HepG2 (cell line): ENCODE data around the gene PCCB. TPM values are rescaled to one million over a fixed set of nuclear protein-coding genes. Genes with fewer than 3 reads are reported as not detected.

ENCODE experiments used
- ATAC-seq: fragments of 200-7000 bp; cut with Tn5 transposase; 3 replicates; pipeline ENCODE4 v1.9.1; 2020; ENCODE audit warnings: mild to moderate bottlenecking, moderate library complexity
- BruUV-seq: library from RNA; stranded (reverse); fragments of 400-500 nt; replicated peaks from 2 replicates; lab custom pipeline; 2021; lab: Mats Ljungman, UMichigan
- CTCF ChIA-PET: fragments of 300-600 bp; formaldehyde crosslinking; extraction: SDS; loops from one replicate; lab custom pipeline; 2021; ENCODE audit warnings: low total read pairs, inconsistent platforms, low intra/inter-chr PET ratio; lab: Yijun Ruan, JAX
- POLR2A ChIA-PET: fragments of 350-600 bp; sonication (Branson Sonifier 250); formaldehyde crosslinking; loops from one replicate; lab custom pipeline; 2020; ENCODE audit warnings: antibody characterized with exemption, inconsistent platforms; lab: Yijun Ruan, JAX
- DNase-seq: peaks from one replicate; pipeline ENCODE4 v3.0.0-alpha.2; 2015; ENCODE audit warnings: low spot score
- FAIRE-seq: peaks from 3 replicates; lab custom pipeline; 2011; peaks lifted over from hg19 to GRCh38; lab: Jason Lieb, UNC
- H2AFZ ChIP-seq: one replicate; pipeline ENCODE4 v1.6.1; 2011; ENCODE audit warnings: low read length, inconsistent platforms
- H3K27ac ChIP-seq: fragments of 300-600 bp; 3 replicates; pipeline ENCODE4 v1.8.0; 2011; ENCODE audit warnings: mixed run types, mild to moderate bottlenecking, mixed read lengths, low read length, inconsistent platforms; ENCODE audit not compliant: insufficient read depth; ENCODE audit errors: extremely low read length
- H3K27me3 ChIP-seq, 2 experiments: fragments of 200-600 bp in 1 of 2; 2 replicates in 1 of 2; 3 replicates in 1 of 2; pipeline versions ENCODE4 v1.6.0 to v1.8.0; 2011; ENCODE audit warnings: low read length in 2 of 2, mild to moderate bottlenecking in 2 of 2, moderate library complexity in 2 of 2, inconsistent platforms in 1 of 2; ENCODE audit not compliant: insufficient read depth in 2 of 2, control insufficient read depth in 1 of 2
- H3K36me3 ChIP-seq, 2 experiments: fragments of 200-600 bp in 1 of 2; replicated peaks in 1 of 2; 2 replicates in 1 of 2; 3 replicates in 1 of 2; pipeline versions ENCODE4 v1.5.1 to v1.8.0; 2011; ENCODE audit warnings: low read length in 2 of 2, inconsistent platforms in 1 of 2; ENCODE audit not compliant: insufficient read depth in 2 of 2, control insufficient read depth in 1 of 2
- H3K4me1 ChIP-seq: 2 replicates; pipeline ENCODE4 v1.5.1; 2012; ENCODE audit warnings: low read length, inconsistent platforms; ENCODE audit not compliant: insufficient read depth
- H3K4me2 ChIP-seq: 2 replicates; pipeline ENCODE4 v1.6.0; 2011; ENCODE audit warnings: low read depth, low read length, inconsistent platforms
- H3K4me3 ChIP-seq, 3 experiments: fragments of 200-600 bp in 1 of 3; sonication (generic), shearing (Covaris generic) in 1 of 3; replicated peaks in 1 of 3; 2 replicates each; pipeline ENCODE4 v1.5.1; 2011 to 2016; ENCODE audit warnings: low read length in 3 of 3, inconsistent platforms in 2 of 3, low read depth in 2 of 3, mild to moderate bottlenecking in 2 of 3, control low read depth in 1 of 3, mixed read lengths in 1 of 3; ENCODE audit not compliant: insufficient read depth in 1 of 3
- H3K79me2 ChIP-seq: one replicate; pipeline ENCODE4 v1.6.1; 2011; ENCODE audit warnings: low read length, inconsistent platforms; ENCODE audit not compliant: insufficient read depth
- H3K9ac ChIP-seq: 2 replicates; pipeline ENCODE4 v1.6.0; 2011; ENCODE audit warnings: mild to moderate bottlenecking, low read depth, low read length, inconsistent platforms; ENCODE audit not compliant: insufficient read depth
- H3K9me3 ChIP-seq: 2 replicates; pipeline ENCODE4 v1.5.1; 2012; ENCODE audit warnings: mild to moderate bottlenecking, low read length
- H4K20me1 ChIP-seq: 2 replicates; pipeline ENCODE4 v1.6.0; 2011; ENCODE audit warnings: inconsistent platforms, mild to moderate bottlenecking, low read length, moderate library complexity; ENCODE audit not compliant: insufficient read depth
- DZIP1 ChIP-seq: sonication (generic); formaldehyde crosslinking; IDR thresholded peaks from 2 replicates; pipeline ENCODE4 v1.5.0; 2020; ENCODE audit warnings: mild to moderate bottlenecking, missing genetic modification reagents
- ELF1 ChIP-seq: sonication (generic); formaldehyde crosslinking; IDR thresholded peaks from 2 replicates; pipeline ENCODE4 v1.4.0; 2020; ENCODE audit warnings: missing genetic modification reagents
- HOXA7 ChIP-seq: sonication (generic); formaldehyde crosslinking; IDR thresholded peaks from 2 replicates; pipeline ENCODE4 v1.8.1; 2022; ENCODE audit warnings: mild to moderate bottlenecking, missing genetic modification reagents, moderate library complexity
- MAFG ChIP-seq: sonication (generic); formaldehyde crosslinking; IDR thresholded peaks from 2 replicates; pipeline ENCODE4 v1.5.1; 2020; ENCODE audit warnings: mild to moderate bottlenecking, missing genetic modification reagents
- MTF1 ChIP-seq: sonication (generic); formaldehyde crosslinking; IDR thresholded peaks from 2 replicates; pipeline ENCODE4 v1.5.0; 2020; ENCODE audit warnings: missing genetic modification reagents
- MTF2 ChIP-seq: sonication (generic); formaldehyde crosslinking; IDR thresholded peaks from 2 replicates; pipeline ENCODE4 v1.5.0; 2020; ENCODE audit warnings: missing genetic modification reagents, borderline replicate concordance
- NFATC3 ChIP-seq: sonication (generic); formaldehyde crosslinking; IDR thresholded peaks from 2 replicates; pipeline ENCODE4 v1.5.1; 2020; ENCODE audit warnings: mild to moderate bottlenecking, missing genetic modification reagents
- RARA ChIP-seq: IDR thresholded peaks from 2 replicates; pipeline ENCODE4 v1.6.1; 2016; ENCODE audit warnings: missing genetic modification reagents, missing compliant biosample characterization
- XRCC5 ChIP-seq: fragments of 200-400 bp; formaldehyde crosslinking; optimal IDR thresholded peaks from 2 replicates; pipeline ENCODE3; 2017; ENCODE audit warnings: mild to moderate bottlenecking, low read length
- ZBTB14 ChIP-seq: sonication (generic); formaldehyde crosslinking; IDR thresholded peaks from 2 replicates; pipeline ENCODE4 v1.4.0; 2020; ENCODE audit warnings: missing genetic modification reagents
- ZFP1 ChIP-seq: IDR thresholded peaks from 2 replicates; pipeline ENCODE4 v1.6.1; 2016
- ZNF160 ChIP-seq: sonication (generic); formaldehyde crosslinking; IDR thresholded peaks from 2 replicates; pipeline ENCODE4 v1.8.0; 2022; ENCODE audit warnings: mild to moderate bottlenecking, inconsistent platforms, missing genetic modification reagents
- ZNF407 ChIP-seq: sonication (generic); formaldehyde crosslinking; IDR thresholded peaks from one replicate; pipeline ENCODE4 v1.5.1; 2020; ENCODE audit warnings: mild to moderate bottlenecking, missing genetic modification reagents; ENCODE audit errors: not compliant biosample characterization
- ZNF615 ChIP-seq: sonication (generic); formaldehyde crosslinking; IDR thresholded peaks from 2 replicates; pipeline ENCODE4 v1.5.0; 2020; ENCODE audit warnings: mild to moderate bottlenecking, missing genetic modification reagents, borderline replicate concordance
- ZSCAN9 ChIP-seq: IDR thresholded peaks from 2 replicates; pipeline ENCODE4 v1.6.1; 2016; ENCODE audit warnings: borderline replicate concordance
- WGBS: methylation state at CpG from one replicate; pipeline ENCODE4 v1.1.6; 2017; ENCODE audit warnings: low lambda C conversion rate; 5-methylcytosine and 5-hydroxymethylcytosine counted together
- in situ Hi-C: cut with HindIII; loops from 2 replicates; pipeline ENCODE4 v1.10.0; 2017; ENCODE audit warnings: low pct_unique_long_range_greater_than_20kb; ENCODE audit not compliant: extremely low pct_ligation_motif_present
- intact Hi-C: fragments of 100-400 bp; cut with micrococcal nuclease; formaldehyde crosslinking; loops from one replicate; pipeline ENCODE4 v1.10.0; 2022; ENCODE audit not compliant: unreplicated experiment
- polyA plus RNA-seq, 8 experiments: library from polyadenylated mRNA; depleted of rRNA in 3 of 8; stranded (reverse) in 7 of 8; unstranded in 1 of 8; fragments of >200 nt; fragmentation: Illumina TruSeq in 4 of 8; extraction: Trizol in 4 of 8; gene quantifications; 2 replicates each; pipeline versions ENCODE4 v1.2.1 to v1.2.3, GENCODE V29; 2011 to 2016; ENCODE audit warnings: low read depth in 4 of 8, missing spikeins in 1 of 8, mixed read lengths in 1 of 8; ENCODE audit not compliant: insufficient read depth in 1 of 8
- total RNA-seq, 5 experiments: library from RNA; depleted of rRNA; stranded (reverse); fragments of >200 nt; fragmentation: Illumina TruSeq; extraction: Trizol; gene quantifications; 2 replicates each; pipeline ENCODE4 v1.2.3, GENCODE V29; 2016; ENCODE audit warnings: low read depth in 1 of 5

The PCCB gene
- total and polyA plus RNA-seq, 2 of the 13 experiments (the other 11 are each of a cell fraction or from before 2014, with no cell fraction given), result 84.1 to 88.7 TPM

- 97% methylated on average over 5 of the region's 5 CpGs for WGBS
- in situ Hi-C loops (no loop called here), intact Hi-C loops (no loop called here)
- H3K4me1 ChIP-seq, result no peaks in the 10 kb centered on the region
- no peaks in the 10 kb centered on the region for H3K27me3 ChIP-seq
- ChIA-PET CTCF (no interaction called here), POLR2A (no interaction called here)
- FAIRE-seq (no peak), ATAC-seq (no peak), DNase-seq (no peak)
- H3K27ac ChIP-seq, result no peak overlapping the region
- H2AFZ ChIP-seq, result no peak overlapping the region
- no TSS peak for BruUV-seq
- H3K9ac ChIP-seq, result no peak overlapping the region
- no peak overlapping the region for H3K4me2 ChIP-seq
- no peak overlapping the region for H3K4me3 ChIP-seq
- H3K79me2 ChIP-seq, result peaks cover 17% of the 10 kb centered on the region
- H3K36me3 ChIP-seq, result peaks cover 2 to 19% of the 10 kb centered on the region in 2 experiments; a peak in 4 of 5 replicates
- no peaks in the 10 kb centered on the region for H3K9me3 ChIP-seq
- no peaks in the 10 kb centered on the region for H4K20me1 ChIP-seq
- TF ChIP-seq MTF1 (CRISPR knock-in tag), result no peak
- TF ChIP-seq RARA (CRISPR knock-in tag), result no peak
- TF ChIP-seq ZFP1, result no peak
- TF ChIP-seq ZNF160, result no peak
- TF ChIP-seq ZBTB14 (CRISPR knock-in tag), result no peak
- TF ChIP-seq ZNF407 (CRISPR knock-in tag), result no peak
- TF ChIP-seq XRCC5, result no peak
- TF ChIP-seq MAFG (CRISPR knock-in tag), result no peak
- TF ChIP-seq MTF2 (CRISPR knock-in tag), result no peak
- no peak for TF ChIP-seq NFATC3 (CRISPR knock-in tag)
- TF ChIP-seq ZSCAN9 (CRISPR knock-in tag), result no peak
- TF ChIP-seq ZNF615, result no peak
- no peak for TF ChIP-seq HOXA7
- TF ChIP-seq DZIP1, result no peak
- no peak for TF ChIP-seq ELF1 (CRISPR knock-in tag)
Observed at GRCh38 chr3:136277115-136277514, 27.0 kb downstream of the PCCB start.
